Measurements from ENCODE around the gene TOPAZ1.

DNA sequence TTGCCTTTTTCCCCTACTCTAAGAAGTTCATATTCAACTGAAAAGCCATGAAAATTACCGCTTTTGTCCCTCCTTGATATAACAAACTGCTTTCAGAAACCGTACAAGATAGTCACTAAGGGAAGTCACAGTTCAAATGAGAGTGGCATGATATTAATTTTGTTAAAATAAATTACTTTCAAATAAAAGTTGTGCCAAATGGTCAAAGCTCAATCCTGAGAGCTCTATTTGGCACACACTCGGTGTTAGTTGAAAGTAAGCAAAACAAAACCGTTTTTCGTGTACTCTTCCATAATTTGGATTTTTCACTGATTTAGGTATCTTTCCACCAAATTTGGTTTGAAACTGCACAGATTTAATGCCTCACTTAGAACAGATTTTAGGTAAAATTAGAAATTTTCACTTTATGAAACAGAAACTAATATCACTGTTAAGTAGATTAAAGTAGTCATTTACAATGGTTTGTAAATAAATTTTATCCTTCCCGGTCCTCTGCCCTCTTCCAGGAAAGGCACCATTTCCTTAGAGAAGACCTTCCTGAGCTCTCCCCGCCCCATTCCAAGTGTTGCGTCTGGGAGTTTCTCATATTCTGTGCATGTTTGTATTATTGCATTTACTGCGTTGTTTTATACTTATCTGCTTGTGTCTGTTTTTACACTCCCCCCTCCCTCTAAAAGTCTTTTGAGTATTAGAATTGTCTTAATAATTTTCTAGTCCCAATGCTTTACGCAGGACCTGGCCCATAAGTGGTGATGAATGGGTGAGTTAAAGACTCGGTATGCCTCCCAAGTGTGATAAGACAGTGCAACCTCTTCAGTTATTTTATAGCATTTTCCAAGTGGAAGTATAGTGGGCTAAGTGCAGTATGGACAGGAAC is 97.7 kb downstream of the TOPAZ1 start:
- TF ChIP-seq, protein P1, sequence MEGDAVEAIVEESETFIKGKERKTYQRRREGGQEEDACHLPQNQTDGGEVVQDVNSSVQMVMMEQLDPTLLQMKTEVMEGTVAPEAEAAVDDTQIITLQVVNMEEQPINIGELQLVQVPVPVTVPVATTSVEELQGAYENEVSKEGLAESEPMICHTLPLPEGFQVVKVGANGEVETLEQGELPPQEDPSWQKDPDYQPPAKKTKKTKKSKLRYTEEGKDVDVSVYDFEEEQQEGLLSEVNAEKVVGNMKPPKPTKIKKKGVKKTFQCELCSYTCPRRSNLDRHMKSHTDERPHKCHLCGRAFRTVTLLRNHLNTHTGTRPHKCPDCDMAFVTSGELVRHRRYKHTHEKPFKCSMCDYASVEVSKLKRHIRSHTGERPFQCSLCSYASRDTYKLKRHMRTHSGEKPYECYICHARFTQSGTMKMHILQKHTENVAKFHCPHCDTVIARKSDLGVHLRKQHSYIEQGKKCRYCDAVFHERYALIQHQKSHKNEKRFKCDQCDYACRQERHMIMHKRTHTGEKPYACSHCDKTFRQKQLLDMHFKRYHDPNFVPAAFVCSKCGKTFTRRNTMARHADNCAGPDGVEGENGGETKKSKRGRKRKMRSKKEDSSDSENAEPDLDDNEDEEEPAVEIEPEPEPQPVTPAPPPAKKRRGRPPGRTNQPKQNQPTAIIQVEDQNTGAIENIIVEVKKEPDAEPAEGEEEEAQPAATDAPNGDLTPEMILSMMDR (IDR thresholded peaks at IDR 0.05; ENCODE audit: insufficient read depth, low read depth, low read length): no peak
- no peak for TF ChIP-seq EZH2 (IDR thresholded peaks at IDR 0.05; ENCODE audit: insufficient read depth, low read length)

Measured in astrocyte (in vitro differentiated cells and primary cell).